Fibroblast of upper back skin (primary cell): Measurements from ENCODE around the gene POU2F2.
A peak's percentile ranks its signal among the peaks of the same experiment; 100 is the strongest.

Source experiments
- DNase-seq: peaks from one replicate; pipeline ENCODE4 v3.0.0-alpha.2; 2013

The POU2F2 gene

DNA sequence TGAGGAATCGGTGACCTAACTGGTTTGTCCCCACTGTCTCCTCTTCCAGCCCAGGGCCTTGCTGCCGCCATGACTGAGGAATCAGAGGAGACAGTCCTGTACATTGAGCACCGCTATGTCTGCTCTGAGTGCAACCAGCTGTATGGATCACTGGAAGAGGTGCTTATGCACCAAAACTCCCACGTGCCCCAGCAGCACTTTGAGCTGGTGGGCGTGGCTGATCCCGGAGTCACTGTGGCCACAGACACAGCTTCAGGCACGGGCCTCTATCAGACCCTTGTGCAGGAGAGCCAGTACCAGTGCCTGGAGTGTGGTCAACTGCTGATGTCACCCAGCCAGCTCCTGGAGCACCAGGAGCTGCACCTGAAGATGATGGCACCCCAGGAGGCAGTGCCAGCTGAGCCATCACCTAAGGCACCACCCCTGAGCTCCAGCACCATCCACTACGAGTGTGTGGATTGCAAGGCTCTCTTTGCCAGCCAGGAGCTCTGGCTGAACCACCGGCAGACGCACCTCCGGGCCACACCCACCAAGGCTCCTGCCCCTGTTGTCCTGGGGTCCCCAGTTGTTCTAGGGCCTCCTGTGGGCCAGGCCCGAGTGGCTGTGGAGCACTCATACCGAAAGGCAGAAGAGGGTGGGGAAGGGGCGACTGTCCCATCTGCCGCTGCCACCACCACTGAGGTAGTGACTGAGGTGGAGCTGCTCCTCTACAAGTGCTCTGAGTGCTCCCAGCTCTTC, 53.5 kb downstream of the POU2F2 start:
- no peak for DNase-seq

DNA sequence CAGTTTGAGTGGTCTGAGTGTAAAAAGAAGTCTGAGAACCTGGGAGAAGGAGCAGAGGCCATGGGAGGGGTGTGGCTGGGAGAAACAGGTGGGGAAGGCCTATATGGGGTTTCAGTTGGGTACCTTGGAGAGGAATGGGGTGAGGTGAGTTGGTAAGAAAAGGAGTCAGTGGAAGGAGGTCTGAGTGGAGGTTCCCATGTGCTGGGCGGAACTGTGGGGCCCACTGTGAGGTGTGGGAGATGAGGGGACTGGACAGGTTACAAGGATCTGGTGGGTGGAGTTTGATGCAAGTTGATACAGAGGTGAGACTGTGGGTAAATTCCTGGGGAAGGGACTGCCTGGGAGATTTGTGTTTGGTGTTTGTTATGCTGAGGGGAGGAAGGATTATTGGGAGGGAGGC, 54.2 kb downstream of the POU2F2 start:
- no peak for DNase-seq

DNA sequence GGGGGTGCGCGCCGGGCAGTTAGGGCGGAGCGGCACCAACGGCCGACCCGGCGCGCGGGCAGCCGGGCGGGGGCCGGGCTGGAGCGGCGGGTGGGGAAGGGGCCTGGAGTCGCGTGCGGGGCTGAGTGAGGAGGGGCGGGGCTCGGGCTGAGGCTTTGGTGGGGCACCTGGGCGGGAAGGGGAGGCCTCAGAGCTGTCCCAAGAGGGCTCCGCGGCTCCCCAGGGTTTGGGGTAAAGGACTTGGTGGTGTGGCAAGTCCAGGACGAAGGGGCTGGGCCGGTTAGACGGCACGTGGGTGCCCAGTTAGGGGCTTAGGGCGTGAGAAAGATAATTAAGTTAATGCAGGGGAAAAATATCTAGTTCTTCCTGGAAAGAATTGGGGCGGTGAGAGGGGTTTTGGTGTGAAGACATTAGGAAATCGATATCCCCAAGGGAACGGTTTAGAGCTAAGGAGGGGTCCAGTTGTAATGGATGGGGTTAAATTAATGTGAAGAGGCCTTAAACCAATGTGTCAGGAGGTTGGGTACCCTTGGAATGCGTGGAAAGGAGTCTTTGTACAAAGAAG, 55.8 kb downstream of the POU2F2 start:
- no peak for DNase-seq

DNA sequence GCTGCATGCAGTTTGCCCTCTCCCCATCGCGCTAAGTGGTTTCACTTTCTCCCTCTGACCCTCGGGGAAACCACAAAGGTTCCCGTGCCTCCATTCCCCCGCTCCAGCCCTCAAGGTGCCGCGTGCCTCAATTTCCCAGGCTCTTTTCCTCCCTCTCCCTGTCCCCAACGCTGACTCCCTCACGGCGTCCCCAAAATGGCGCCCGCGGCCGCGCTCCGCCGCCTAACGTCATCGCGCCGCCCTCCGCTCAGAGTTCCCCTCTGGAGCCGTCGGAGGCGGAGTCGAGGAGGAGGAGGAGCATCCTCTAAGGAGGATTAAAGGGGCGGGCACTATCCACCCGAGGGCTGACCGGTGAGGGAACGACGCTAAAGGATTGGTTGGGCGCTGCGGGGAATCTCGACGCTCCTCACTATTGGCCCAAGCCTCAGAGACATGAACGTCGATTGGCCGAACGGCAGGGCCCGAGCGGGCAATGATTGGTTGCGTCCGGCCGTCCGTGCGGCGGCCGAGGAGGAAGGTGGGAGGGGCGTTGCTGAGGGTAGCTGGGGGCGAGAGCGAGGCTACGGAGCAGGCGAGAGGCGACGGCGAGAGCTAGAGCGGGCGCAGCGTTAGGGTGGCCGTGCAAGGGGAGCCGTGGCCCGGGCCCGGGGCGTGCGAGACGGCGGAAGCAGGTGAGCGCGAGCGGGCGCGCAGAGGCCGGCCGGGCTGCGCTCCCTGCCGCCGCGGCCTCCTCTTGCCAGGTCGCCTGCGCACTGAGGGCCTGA, 56.4 kb downstream of the POU2F2 start, which contains the start of gene ZNF574:
Gene ZNF574, plus strand, starts transcription at position 551 of the 764 bp plus-strand sequence. CDS start 2,441 bp downstream, outside the sequence.
- DNase-seq = peak; percentile 100

DNA sequence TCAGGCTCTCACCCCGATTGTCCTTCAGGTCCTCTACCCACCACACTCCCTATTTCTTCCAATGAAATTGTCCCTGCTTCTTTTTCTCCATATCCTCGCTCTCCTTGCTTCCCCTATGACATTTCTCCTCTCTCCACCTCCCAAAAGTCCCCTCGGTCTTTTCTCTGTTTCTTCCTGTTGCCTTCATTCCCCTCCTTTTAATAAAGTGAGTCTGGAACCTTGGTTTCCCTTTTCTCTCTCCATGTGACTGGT, 57.0 kb downstream of the POU2F2 start:
- DNase-seq = no peak

DNA sequence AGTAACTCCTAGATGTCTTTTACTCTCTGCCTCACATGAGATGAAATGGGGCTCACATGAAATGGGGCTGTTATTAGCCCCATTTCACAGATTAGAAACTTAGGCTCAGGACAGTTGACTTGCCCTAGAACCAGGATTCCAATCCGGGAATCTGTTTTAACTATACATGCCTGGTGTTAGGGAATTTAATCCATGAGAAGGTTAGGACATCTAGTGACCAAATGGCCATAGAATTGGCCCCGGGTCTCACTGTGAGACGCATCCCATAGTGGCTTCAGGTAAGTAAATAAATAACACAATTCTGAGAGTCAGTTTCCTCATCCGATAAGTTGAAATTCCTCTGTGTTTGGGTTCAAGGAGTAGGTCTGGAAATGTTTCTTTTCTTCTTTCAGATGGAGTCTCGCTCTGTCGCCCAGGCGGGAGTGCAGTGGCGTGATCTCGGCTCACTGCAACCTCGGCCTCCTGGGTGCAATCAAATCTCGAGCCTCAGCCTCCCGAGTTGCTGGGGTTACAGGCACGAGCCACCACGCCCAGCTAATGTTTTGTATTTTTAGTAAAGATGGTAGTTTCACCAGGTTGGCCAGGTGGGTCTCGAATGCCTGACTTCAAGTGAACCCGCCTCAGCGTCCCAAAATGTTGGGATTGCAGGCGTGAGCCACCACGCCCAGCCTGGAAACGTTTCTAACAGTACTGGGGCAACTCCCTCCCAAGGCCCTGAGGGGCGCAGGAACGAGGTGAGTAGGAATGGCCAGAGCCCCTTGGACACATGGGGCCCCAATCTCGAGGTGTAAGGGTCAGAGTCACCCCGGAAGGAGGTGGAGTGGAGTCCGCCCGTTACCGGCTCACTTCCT, 57.5 kb downstream of the POU2F2 start:
- DNase-seq = no peak

DNA sequence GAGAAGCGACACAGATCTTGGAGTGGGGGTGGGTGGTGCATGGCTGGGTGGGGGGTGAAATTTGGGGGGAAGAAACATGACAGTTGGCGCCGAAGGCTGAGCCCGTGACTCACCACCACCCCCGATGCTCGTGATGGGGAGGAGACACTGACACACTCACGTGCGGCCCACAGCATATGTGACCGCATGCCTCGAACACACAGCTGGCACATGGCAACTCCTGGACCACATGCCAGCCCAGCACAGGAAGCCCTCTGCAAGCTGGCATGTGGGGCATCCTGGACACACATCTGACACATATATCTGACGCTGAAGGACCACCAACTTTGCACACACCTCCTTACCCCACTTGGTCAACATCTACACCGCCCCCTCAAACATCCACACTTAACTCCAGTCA, 61.0 kb downstream of the POU2F2 start:
- DNase-seq = no peak

DNA sequence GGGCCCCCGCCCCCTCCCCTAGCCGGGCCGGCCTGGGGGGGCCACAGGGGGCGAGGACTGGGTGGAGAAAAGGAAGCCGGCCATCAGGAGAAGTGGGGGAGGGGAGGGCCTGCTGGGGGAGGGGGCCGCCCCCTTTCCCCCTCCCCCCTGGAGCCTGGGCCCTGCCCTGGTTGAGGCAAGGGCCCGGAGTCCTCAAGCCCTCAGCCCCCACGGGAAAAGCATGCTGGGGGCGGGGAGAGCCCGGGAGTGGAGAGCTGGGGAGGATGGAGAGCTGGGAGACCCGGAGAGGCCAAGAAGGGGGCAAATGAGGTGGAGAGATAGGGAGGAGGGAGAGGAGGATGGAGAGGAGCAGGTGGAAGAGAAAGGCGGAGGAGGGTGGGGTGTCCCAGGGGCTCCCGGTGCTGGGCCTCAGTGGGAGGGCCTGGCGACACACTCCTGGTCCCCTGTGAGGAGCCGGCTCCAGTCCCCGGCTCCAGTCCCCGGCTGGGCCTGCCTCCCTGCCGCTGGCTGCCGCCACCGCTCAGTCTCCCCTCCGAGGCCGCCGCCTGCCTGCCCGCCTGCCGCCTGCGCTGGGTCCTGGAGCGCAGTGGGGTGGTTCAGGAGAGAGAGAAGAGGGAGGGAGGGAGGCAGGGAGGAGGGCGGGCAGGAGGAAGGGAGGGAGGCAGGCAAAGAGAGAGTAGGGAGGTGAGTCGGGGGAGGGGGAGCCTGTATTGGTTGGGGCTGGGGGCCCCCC, 62.5 kb downstream of the POU2F2 start, which contains the start of gene GRIK5:
Gene GRIK5, minus strand, starts transcription at position 588 of the 733 bp plus-strand sequence. CDS start 4,436 bp downstream, outside the sequence.
- DNase-seq = no peak

DNA sequence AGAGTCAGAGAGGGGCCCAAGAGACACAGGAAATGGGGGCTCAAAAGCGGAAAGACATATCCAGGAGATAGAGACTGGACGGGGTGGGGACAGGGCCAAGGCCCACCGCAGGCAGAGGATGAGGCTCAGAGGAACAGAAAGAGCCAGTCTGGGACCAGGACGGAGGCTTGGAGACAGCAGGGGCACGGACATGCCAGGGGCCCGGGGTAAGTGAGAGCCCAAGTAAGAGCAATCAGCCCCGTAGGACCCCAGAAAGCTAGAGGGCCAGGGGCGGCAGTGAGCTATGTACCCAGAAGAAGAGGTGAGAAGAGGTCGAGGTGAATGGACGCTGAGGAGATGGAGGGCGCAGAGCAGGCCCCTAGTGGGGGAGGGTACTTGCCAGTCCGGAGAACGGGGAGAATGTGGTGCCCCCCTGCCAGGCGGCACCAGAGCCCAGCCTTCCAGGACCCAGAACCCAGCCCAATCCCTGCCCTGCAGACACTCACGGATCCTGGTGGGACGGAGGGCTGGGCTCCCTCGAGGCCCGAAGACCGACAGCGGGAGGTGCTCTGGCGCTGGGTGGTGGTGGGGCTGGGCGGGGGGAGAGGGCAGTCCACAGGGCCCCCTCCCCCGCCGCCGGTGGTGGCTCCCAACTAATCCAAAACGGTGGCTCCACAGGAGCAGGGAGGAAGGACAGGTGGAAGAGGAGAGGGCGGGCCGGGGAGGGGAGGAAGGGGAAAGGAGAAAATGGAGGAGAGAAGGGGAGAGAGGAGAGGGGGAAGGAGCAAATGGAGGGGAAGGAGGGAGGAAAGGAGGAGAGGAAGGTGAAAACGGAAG, 63.3 kb downstream of the POU2F2 start:
- no peak for DNase-seq

DNA sequence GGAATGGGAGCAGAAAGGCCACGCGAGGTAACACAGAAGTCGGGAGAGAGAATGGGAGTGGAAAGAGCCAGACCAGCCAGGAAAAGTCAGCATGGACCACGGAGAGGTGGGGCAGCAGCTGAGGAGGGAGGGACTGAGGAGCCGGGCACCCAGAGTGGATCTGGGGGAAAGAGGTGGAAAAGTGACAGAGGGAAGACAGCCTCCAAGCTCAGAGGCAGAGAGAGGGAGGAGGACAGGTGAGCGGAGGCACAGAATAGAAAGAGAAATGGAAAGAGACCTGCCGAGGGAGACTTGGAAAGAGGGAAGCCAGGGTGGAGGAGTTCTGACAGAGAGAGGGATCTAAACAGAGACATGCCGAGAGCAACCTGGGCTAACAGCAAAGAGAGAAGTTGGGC, 63.9 kb downstream of the POU2F2 start:
- DNase-seq = no peak

DNA sequence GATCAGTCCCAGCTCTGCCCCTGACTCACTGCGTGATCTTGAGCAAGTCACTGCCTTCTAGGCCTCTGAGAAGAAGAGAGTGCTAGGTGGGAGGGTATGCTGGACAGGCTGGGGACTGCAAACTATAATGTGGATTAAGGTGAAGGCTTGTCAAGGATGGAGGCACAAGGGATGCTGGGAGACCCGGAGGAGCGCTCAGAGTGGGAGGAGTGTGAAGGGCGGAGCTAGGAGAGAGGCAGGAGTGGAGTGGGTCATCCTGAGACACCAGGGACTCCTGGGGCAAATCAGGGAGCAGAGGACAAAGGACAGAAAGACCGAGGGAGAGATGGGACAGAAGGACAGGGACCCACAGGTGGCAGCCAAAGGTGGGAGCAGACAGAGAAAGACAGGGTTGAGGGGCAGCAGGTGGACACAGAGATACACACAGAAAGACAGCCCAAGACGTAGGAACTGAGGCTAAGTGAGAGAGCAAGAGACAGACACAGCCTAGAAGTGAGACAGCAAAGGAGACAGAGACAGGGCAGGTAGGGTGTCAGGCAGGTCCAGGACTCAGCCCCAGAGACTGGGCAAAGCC, 64.8 kb downstream of the POU2F2 start:
- no peak for DNase-seq

DNA sequence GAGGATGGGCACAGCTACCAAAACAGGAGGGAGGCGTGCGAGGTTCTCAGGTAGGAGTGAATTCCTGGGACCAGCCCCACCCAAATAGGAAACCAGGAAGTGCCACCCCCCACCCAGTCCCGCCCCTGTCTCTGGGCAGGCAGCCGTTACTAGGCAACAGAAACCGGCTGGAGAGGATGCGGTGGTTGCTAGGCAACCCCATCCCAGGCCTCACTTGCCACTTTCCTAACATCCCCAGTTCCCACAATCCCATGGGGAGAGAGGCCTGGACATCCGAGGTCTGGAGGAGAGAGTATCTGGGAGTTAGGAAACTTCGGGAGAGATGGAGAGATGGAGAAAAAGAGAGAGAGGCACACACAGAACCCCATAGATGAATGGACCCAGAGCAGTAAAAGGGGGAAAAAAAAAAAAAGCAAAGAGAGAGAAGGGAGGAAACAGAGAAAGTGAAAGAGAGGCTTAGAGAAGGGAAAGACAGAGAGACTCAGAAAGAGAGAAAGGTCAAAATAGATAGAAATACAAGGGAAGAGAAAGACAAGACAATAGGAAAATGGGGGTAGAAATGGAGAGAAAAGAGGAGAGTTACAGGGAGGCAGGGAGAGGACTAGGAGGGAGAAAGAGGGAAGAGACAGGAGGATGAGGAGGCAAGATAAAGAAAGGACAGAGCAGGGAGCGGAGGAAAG, 66.0 kb downstream of the POU2F2 start:
- peak; percentile 16 for DNase-seq

DNA sequence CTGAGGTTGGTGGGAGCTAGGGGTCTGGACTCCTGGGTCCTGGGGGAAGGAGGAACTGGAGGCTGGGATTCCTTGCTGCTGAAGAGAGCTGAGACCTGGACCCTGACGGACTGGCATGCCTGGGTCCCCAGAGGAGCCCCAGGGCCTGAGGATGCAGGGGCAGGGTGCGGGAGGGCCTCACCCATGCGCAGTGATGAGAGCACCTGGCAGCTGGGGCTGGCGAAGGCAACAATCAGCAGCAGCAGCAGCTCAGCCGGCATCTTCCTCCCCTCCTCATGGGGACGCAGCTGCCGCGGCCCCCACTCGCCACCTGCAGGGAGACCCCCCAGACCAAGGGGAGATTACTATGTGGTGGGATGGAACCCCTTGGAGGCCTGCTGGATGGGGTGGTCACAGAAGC, 66.7 kb downstream of the POU2F2 start:
- no peak for DNase-seq

DNA sequence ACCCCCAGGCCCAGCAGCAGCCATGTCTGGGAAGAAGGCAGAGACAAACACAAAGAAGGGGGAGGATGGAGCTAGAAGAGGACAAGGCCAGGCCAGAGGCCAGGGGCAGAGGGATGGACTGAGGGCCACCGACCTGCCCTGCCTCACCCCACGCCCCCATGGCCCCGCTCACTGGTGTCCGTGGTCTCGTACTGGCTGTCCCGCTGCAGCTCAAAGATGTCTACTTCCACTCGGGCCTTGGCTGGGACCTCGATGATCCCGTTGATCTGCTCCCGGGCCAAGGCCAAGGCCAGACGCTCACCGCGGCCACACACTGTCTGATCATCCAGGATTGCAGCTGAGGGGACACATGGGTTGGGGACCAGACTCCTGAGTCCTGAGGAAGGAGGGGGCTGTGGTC, 67.2 kb downstream of the POU2F2 start:
- no peak for DNase-seq

DNA sequence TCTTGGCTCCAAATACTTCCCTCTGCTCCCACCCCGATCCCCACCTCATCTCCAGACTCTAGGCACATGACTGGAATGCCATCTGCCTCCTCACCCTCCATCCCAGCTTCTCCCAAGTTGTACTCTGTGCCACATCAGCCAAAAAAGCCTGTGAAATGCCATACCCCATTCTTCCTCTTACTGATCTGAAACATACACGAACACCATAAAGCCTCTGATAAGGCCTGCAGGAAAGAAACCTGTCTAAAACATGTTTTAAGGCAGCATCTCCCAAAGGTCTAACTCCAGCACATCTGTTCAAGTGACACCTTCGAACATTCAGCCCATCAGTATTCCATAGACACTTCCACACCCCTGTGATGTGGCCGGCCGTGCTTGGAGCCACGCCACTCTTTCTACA, 67.8 kb downstream of the POU2F2 start:
- no peak for DNase-seq

DNA sequence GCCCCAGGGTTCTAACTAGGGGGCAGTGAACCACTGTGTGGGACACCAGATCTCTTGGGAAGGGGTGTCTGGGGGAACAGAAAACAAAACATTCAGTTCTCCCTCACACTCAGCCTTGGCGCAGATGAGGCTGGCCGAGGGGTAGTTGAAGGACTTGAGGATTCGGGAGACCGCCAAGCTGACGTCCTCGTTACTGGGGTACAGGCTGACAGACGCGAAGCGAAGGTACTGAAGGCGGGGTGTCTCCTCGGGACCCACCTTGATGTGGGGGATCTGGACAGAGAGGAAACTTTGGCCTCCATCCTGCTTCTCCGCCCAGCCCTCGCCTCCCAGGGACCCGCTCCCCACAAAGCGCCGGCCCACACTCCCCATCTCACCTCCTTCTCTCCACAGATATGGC, 69.9 kb downstream of the POU2F2 start:
- DNase-seq = no peak

DNA sequence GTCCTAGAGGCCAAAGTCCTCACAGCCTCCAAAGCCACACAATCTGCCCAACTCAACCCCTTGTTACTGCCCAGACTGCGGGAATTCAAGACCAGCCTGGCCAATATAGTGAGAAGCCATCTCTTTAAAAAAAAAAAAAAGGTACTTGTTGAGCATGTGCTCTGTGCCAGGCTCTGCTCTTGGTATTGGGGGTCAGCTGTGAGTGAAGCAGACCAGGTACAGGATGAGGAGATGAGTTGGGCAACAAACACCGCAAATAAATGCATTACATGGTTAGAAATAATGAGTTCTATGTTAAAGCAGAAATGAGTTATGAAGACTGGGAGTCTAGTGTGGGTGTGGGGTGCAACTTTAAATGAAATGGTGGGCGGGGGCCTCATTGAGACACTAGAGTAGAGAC, 72.1 kb downstream of the POU2F2 start:
- DNase-seq = no peak

DNA sequence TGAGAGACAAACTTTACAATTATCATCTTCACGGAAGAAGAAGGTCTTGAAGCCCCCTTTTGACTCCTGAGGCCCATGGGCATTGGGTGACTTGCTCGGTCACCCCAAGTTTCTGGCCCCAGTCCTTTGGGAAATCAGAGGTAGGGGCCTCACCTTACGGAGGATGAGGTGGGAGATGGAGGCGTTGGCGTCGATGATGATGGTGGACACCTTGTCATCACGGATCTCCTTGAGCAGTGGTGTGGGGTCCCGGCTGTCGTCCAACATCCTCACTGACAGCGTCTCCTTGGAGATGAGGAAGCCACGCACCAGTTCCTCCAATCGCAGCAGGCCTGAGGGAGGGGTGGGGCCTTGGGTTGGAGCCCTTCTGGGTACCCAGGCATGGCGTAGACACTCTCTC, 73.0 kb downstream of the POU2F2 start:
- DNase-seq = no peak

DNA sequence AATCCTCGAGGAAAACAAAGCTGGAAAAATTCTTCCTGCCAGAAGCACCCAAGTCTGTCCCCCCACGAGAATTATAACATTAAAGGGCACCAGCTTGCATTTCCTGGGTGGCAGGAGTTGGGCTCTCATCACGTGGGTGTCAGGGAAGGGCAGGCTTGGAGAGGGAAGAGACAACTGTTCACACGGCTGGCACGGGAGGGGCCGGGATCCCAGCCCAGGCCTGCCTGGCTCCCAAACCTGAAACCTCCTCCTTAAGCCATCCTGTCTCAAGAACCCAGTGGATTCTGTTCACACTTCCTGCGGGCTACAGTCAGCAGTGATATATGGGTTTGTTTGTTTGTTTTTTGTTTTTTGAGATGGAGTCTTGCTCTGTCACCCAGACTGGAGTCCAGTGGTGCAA, 74.4 kb downstream of the POU2F2 start:
- no peak for DNase-seq

DNA sequence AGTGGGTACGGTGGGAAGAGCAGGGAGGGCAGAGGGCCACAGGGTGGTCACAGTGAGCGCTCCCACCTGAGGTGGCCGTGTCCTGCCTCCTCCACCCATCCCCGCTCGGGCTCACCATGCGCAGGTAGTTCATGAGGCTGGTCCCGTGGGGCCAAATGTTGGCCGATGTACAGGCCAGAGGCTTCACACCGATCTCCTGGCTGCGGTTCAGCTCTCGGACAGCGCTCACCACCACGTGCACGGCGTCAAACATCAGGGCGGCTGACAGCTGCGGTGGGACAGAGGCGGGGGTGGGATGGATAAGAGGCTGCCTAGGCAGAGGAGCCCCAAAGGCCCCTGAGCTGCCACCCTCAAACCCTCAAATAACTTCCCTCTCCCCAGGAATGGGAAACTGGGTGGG, 78.0 kb downstream of the POU2F2 start:
- no peak for DNase-seq
